A673 (cell line): ENCODE measurements around the gene MEGF6.

Experiments
- EZH2 ChIP-seq: fragments of 200-600 bp; sonication (generic); IDR thresholded peaks from 2 replicates; pipeline ENCODE4 v1.6.1; 2017; ENCODE audit warnings: borderline replicate concordance, low read depth, mild to moderate bottlenecking, mixed read lengths, antibody characterized with exemption, low read length; ENCODE audit not compliant: poor library complexity, severe bottlenecking
- TF ChIP-seq, protein P1 (sequence below): fragments of 300-800, 200-600 bp; sonication (generic); conservative IDR thresholded peaks from 2 replicates; pipeline ENCODE4 v1.5.1; 2017; ENCODE audit warnings: low read depth, mild to moderate bottlenecking, antibody characterized with exemption, low read length, moderate library complexity, mixed read lengths

DNA sequence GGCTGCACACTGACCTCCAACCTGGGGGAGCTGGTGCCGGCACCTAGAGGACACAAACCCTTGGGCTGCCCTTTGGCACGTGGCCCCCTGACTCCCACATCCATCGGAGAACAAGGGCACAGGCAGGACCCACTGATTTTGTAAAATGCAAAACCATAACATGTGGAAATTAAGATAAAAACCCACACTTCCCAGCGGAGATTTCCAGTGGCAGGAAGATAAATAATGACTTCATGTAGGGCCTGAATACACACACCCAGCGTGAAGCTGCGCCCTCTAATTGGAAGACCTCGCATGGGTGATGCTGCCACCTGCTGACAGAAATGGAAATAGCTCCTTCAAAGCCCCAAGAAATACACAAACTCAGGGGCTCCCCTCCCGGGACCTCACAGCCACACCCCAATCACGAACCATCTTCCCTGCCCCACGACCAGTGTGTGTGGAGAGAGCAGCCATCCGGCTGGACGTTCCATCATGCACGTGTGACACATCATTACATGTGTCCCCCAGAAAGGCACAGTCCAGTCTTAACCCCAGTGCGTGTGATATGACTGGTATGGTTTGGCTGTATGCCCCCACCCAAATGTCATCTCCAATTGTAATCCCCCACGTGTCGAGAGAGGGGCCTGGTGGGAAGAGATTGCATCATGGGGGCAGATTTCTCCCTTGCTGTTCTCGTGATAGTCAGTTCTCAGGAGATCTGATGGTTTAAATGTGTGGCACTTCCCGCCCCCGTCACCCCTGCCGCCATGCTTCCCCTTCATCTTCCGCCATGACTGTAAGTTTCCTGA is 7.8 kb upstream of the MEGF6 start:
- TF ChIP-seq, protein P1, sequence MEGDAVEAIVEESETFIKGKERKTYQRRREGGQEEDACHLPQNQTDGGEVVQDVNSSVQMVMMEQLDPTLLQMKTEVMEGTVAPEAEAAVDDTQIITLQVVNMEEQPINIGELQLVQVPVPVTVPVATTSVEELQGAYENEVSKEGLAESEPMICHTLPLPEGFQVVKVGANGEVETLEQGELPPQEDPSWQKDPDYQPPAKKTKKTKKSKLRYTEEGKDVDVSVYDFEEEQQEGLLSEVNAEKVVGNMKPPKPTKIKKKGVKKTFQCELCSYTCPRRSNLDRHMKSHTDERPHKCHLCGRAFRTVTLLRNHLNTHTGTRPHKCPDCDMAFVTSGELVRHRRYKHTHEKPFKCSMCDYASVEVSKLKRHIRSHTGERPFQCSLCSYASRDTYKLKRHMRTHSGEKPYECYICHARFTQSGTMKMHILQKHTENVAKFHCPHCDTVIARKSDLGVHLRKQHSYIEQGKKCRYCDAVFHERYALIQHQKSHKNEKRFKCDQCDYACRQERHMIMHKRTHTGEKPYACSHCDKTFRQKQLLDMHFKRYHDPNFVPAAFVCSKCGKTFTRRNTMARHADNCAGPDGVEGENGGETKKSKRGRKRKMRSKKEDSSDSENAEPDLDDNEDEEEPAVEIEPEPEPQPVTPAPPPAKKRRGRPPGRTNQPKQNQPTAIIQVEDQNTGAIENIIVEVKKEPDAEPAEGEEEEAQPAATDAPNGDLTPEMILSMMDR, result peak; percentile 91
- TF ChIP-seq EZH2, result no peak
